ENCODE results near the gene CD8B2.
"Not testable (repeated sequence)": the region's sequence is repeated elsewhere in the genome, so short reads cannot be mapped to it uniquely, and the experiment has no call there.

GRCh38 chr2:106479563-106479962 is 7.6 kb upstream of the CD8B2 start:
- not testable (repeated sequence) for TF ChIP-seq EP300 (IDR thresholded peaks at IDR 0.05; ENCODE audit: low read depth in 2 of 2, low read length in 2 of 2); EP300 (CRISPR knock-in tag; IDR thresholded peaks at IDR 0.05; ENCODE audit: borderline replicate concordance); ZNF577 (CRISPR knock-in tag; IDR thresholded peaks at IDR 0.05; ENCODE audit: borderline replicate concordance, low read depth); CBX1 (IDR thresholded peaks at IDR 0.05; ENCODE audit: low read depth); CTCF (CRISPR knock-in tag; IDR thresholded peaks at IDR 0.05); TSC22D2 (CRISPR knock-in tag; IDR thresholded peaks at IDR 0.05; ENCODE audit: borderline replicate concordance); NFRKB (IDR thresholded peaks at IDR 0.05); KDM5B (CRISPR knock-in tag; IDR thresholded peaks at IDR 0.05; ENCODE audit: borderline replicate concordance); ZNF280B (CRISPR knock-in tag; IDR thresholded peaks at IDR 0.05; ENCODE audit: borderline replicate concordance); ATF2 (CRISPR knock-in tag; IDR thresholded peaks at IDR 0.05); SIX1 (CRISPR knock-in tag; IDR thresholded peaks at IDR 0.05; ENCODE audit: borderline replicate concordance); ZNF121 (CRISPR knock-in tag; IDR thresholded peaks at IDR 0.05); POLR2AphosphoS5 (IDR thresholded peaks at IDR 0.05; ENCODE audit: low read depth, low read length); ZNF335 (CRISPR knock-in tag; IDR thresholded peaks at IDR 0.05)
